Mesenchymal stem cell (in vitro differentiated cells and primary cell): ENCODE data around the gene COL11A2.

Source experiments
- DNase-seq: peaks from one replicate; pipeline ENCODE4 v3.0.0-alpha.2; 2013
- H2AFZ ChIP-seq: one replicate; pipeline ENCODE4 v1.6.1; 2013; ENCODE audit warnings: low read depth, mild to moderate bottlenecking, control low read depth, inconsistent platforms, low read length, moderate library complexity
- H2AK5ac ChIP-seq: 2 replicates; pipeline ENCODE4 v1.6.1; 2013; ENCODE audit warnings: low read length, moderate library complexity, mild to moderate bottlenecking, inconsistent platforms; ENCODE audit not compliant: severe bottlenecking
- H2BK120ac ChIP-seq: one replicate; pipeline ENCODE4 v1.6.1; 2013; ENCODE audit warnings: low read depth, mild to moderate bottlenecking, inconsistent platforms, low read length, moderate library complexity
- H2BK12ac ChIP-seq, 2 experiments: one replicate each; pipeline ENCODE4 v1.6.1; 2013; ENCODE audit warnings: inconsistent platforms in 2 of 2, low read length in 2 of 2, mild to moderate bottlenecking in 2 of 2, moderate library complexity in 2 of 2, control low read depth in 1 of 2
- H2BK15ac ChIP-seq: one replicate; pipeline ENCODE4 v1.6.1; 2013; ENCODE audit warnings: mild to moderate bottlenecking, low read depth, inconsistent platforms; ENCODE audit not compliant: poor library complexity, severe bottlenecking
- H2BK5ac ChIP-seq: 2 replicates; pipeline ENCODE4 v1.6.1; 2013; ENCODE audit warnings: low read depth, mild to moderate bottlenecking, low read length, control low read depth, inconsistent platforms; ENCODE audit not compliant: poor library complexity, severe bottlenecking
- H3K14ac ChIP-seq, 2 experiments: one replicate each; pipeline ENCODE4 v1.6.1; 2013; ENCODE audit warnings: inconsistent platforms in 2 of 2, low read length in 2 of 2, control low read depth in 1 of 2, mild to moderate bottlenecking in 1 of 2, moderate library complexity in 1 of 2
- H3K18ac ChIP-seq, 2 experiments: one replicate each; pipeline ENCODE4 v1.6.1; 2013; ENCODE audit warnings: inconsistent platforms in 2 of 2, low read length in 2 of 2, control low read depth in 1 of 2, low read depth in 1 of 2, mild to moderate bottlenecking in 1 of 2
- H3K23ac ChIP-seq, 2 experiments: one replicate each; pipeline ENCODE4 v1.6.1; 2013; ENCODE audit warnings: inconsistent platforms in 2 of 2, low read length in 2 of 2, mild to moderate bottlenecking in 2 of 2, moderate library complexity in 2 of 2, control low read depth in 1 of 2
- H3K27ac ChIP-seq: 2 replicates; pipeline ENCODE4 v1.5.1; 2013; ENCODE audit warnings: mild to moderate bottlenecking, moderate library complexity, low read length, control low read depth, inconsistent platforms; ENCODE audit not compliant: poor library complexity, severe bottlenecking
- H3K27me3 ChIP-seq, 2 experiments: 2 replicates each; pipeline versions ENCODE4 v1.6.1 to v1.7.0; 2013; ENCODE audit warnings: low read length in 2 of 2, mild to moderate bottlenecking in 2 of 2, moderate library complexity in 2 of 2, control low read depth in 1 of 2, inconsistent platforms in 1 of 2; ENCODE audit not compliant: control insufficient read depth in 1 of 2, insufficient read depth in 1 of 2
- H3K36me3 ChIP-seq, 2 experiments: 2 replicates each; pipeline versions ENCODE4 v1.6.1 to v1.7.0; 2013; ENCODE audit warnings: low read length in 2 of 2, control low read depth in 1 of 2, inconsistent platforms in 1 of 2, low read depth in 1 of 2, mild to moderate bottlenecking in 1 of 2; ENCODE audit not compliant: insufficient read depth in 2 of 2, control insufficient read depth in 1 of 2
- H3K4ac ChIP-seq, 2 experiments: one replicate each; pipeline ENCODE4 v1.6.1; 2013; ENCODE audit warnings: inconsistent platforms in 2 of 2, low read length in 2 of 2, mild to moderate bottlenecking in 2 of 2, moderate library complexity in 2 of 2, control low read depth in 1 of 2, low read depth in 1 of 2
- H3K4me1 ChIP-seq: 2 replicates; pipeline ENCODE4 v1.6.1; 2013; ENCODE audit warnings: low read depth, low read length, control low read depth; ENCODE audit not compliant: control insufficient read depth, insufficient read depth
- H3K4me2 ChIP-seq: 2 replicates; pipeline ENCODE4 v1.6.1; 2013; ENCODE audit warnings: low read length, mild to moderate bottlenecking, inconsistent platforms; ENCODE audit not compliant: poor library complexity, severe bottlenecking
- H3K4me3 ChIP-seq, 2 experiments: 2 replicates each; pipeline versions ENCODE4 v1.5.1 to v1.7.0; 2013; ENCODE audit warnings: low read length in 2 of 2, mild to moderate bottlenecking in 2 of 2, control low read depth in 1 of 2, low read depth in 1 of 2; ENCODE audit not compliant: insufficient read depth in 1 of 2
- H3K79me1 ChIP-seq: replicated peaks from 2 replicates; pipeline ENCODE4 v1.6.1; 2013; ENCODE audit warnings: mild to moderate bottlenecking, control low read depth, low read length, inconsistent platforms; ENCODE audit not compliant: poor library complexity, severe bottlenecking
- H3K9ac ChIP-seq: 2 replicates; pipeline ENCODE4 v1.7.0; 2013; ENCODE audit warnings: mild to moderate bottlenecking, low read length, moderate library complexity
- H3K9me3 ChIP-seq: 2 replicates; pipeline ENCODE4 v1.7.0; 2013; ENCODE audit warnings: mild to moderate bottlenecking, low read length; ENCODE audit not compliant: control insufficient read depth
- H4K8ac ChIP-seq: one replicate; pipeline ENCODE4 v1.6.1; 2013; ENCODE audit warnings: inconsistent platforms, mild to moderate bottlenecking, low read length, moderate library complexity
- H4K91ac ChIP-seq: one replicate; pipeline ENCODE4 v1.6.1; 2013; ENCODE audit warnings: mild to moderate bottlenecking, low read length, inconsistent platforms
- WGBS: methylation state at CpG from one replicate; pipeline ENCODE4 v1.1.7; 2013; ENCODE audit warnings: mixed read lengths; 5-methylcytosine and 5-hydroxymethylcytosine counted together

Gene COL11A2

GRCh38 chr6:33118525-33119123, 73.6 kb downstream of the COL11A2 start:
- Histone ChIP-seq H2BK15ac (no peak overlapping the region), H2BK5ac (no peak overlapping the region), H3K9me3 (no peaks in the 10 kb centered on the region), H2AFZ (no peak overlapping the region), H3K4me3 (no peak overlapping the region), H4K91ac (no peak overlapping the region), H3K4me1 (peaks cover 4% of the 10 kb centered on the region), H3K4me2 (no peak overlapping the region), H2BK12ac (no peak overlapping the region), H3K18ac (no peak overlapping the region), H3K27me3 (peaks cover 60 to 72% of the 10 kb centered on the region in 2 experiments), H3K27ac (no peak overlapping the region), H4K8ac (no peak overlapping the region), H3K14ac (no peak overlapping the region), H3K79me1 (no peaks in the 10 kb centered on the region), H2BK120ac (no peak overlapping the region), H2AK5ac (no peak overlapping the region), H3K23ac (no peak overlapping the region), H3K4ac (no peak overlapping the region), H3K36me3 (no peaks in the 10 kb centered on the region), H3K9ac (no peak overlapping the region)
- DNase-seq: peak; percentile 60
- no CpG with 5 or more reads among the region's 3 CpGs for WGBS

GRCh38 chr6:33117811-33118277, 74.4 kb downstream of the COL11A2 start:
- Histone ChIP-seq H3K4ac (no peak overlapping the region), H3K14ac (no peak overlapping the region), H3K27me3 (peaks cover 68 to 80% of the 10 kb centered on the region in 2 experiments), H2BK12ac (no peak overlapping the region), H3K79me1 (no peaks in the 10 kb centered on the region), H2BK15ac (no peak overlapping the region), H3K36me3 (no peaks in the 10 kb centered on the region), H2AFZ (no peak overlapping the region), H3K9me3 (no peaks in the 10 kb centered on the region), H3K4me3 (no peak overlapping the region), H3K9ac (no peak overlapping the region), H3K4me1 (peaks cover 4% of the 10 kb centered on the region), H3K23ac (no peak overlapping the region), H2BK120ac (no peak overlapping the region), H2BK5ac (no peak overlapping the region), H4K8ac (no peak overlapping the region), H3K18ac (no peak overlapping the region), H3K4me2 (no peak overlapping the region), H2AK5ac (no peak overlapping the region), H4K91ac (no peak overlapping the region), H3K27ac (no peak overlapping the region)
- no peak for DNase-seq
- WGBS: 0% methylated on average over 4 of the region's 9 CpGs

DNA sequence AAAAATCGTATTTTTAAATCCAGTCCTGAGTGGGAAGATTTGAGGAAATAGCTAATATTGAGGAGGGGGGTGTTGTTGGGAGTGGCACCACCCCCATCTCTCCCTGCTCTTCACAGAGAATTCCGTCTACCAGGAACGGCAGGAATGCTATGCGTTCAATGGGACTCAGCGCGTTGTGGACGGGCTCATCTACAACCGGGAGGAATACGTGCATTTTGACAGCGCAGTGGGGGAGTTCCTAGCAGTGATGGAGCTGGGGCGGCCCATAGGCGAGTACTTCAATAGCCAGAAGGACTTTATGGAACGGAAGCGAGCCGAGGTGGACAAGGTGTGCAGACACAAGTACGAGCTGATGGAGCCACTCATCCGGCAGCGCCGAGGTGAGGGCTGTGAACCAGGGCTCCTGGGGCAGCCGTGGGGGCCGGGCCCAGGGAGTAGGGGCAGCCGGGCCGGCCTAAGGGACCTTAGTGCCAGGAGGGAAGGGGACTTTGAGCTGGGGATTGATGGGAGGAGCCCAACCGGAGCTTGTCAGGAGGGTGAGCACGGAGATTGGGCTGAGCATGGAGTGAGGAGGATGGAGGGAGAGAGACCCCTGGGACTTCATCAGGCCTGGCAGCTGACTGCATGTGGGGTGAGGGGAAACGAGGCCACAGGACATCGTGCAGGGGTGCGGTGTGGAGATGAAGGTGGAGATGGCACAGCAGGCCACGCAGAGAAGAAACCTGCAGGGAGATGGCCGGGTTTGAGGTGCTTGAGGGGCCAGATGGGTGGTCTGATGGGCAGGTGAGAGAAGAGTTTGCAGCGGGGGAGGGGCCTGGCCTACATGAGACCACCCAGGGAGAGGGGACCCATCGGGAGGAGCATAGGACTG, 75.2 kb downstream of the COL11A2 start:
- no peak overlapping the region for H2BK12ac ChIP-seq
- H3K4ac ChIP-seq: no peak overlapping the region
- no peak overlapping the region for H3K23ac ChIP-seq
- no peak overlapping the region for H3K14ac ChIP-seq
- no peak overlapping the region for H3K18ac ChIP-seq
- peaks cover 72 to 84% of the 10 kb centered on the region in 2 experiments for H3K27me3 ChIP-seq
- H3K4me3 ChIP-seq: peak overlapping the region in 1 of 2 experiments; percentile 33
- no peak overlapping the region for H3K4me2 ChIP-seq
- H4K91ac ChIP-seq: no peak overlapping the region
- H3K27ac ChIP-seq: no peak overlapping the region
- H2BK120ac ChIP-seq: no peak overlapping the region
- no peaks in the 10 kb centered on the region for H3K36me3 ChIP-seq
- H2BK5ac ChIP-seq: no peak overlapping the region
- peak; percentile 3 for DNase-seq
- H3K9ac ChIP-seq: peak overlapping the region; percentile 11
- H2BK15ac ChIP-seq: no peak overlapping the region
- no peaks in the 10 kb centered on the region for H3K9me3 ChIP-seq
- no peak overlapping the region for H4K8ac ChIP-seq
- H3K79me1 ChIP-seq: no peaks in the 10 kb centered on the region
- H2AFZ ChIP-seq: no peak overlapping the region
- 2% methylated on average over 32 of the region's 32 CpGs for WGBS
- H2AK5ac ChIP-seq: no peak overlapping the region
- peaks cover 4% of the 10 kb centered on the region for H3K4me1 ChIP-seq

GRCh38 chr6:33116417-33116816, 75.8 kb downstream of the COL11A2 start:
- no peak overlapping the region for H2BK5ac ChIP-seq

More at GRCh38 chr6:33116417-33116816, 75.8 kb downstream of the COL11A2 start:
- 4% methylated on average over 6 of the region's 6 CpGs for WGBS
- no peak for DNase-seq
- Histone ChIP-seq H2AFZ (no peak overlapping the region), H4K91ac (no peak overlapping the region), H2BK12ac (no peak overlapping the region), H3K4me3 (no peak overlapping the region), H3K4me2 (no peak overlapping the region), H3K27ac (no peak overlapping the region), H2BK120ac (no peak overlapping the region), H3K9ac (no peak overlapping the region), H3K4ac (no peak overlapping the region), H3K9me3 (no peaks in the 10 kb centered on the region), H3K23ac (no peak overlapping the region), H4K8ac (no peak overlapping the region), H2BK15ac (no peak overlapping the region), H3K18ac (no peak overlapping the region), H3K36me3 (no peaks in the 10 kb centered on the region), H3K27me3 (peaks cover 72 to 85% of the 10 kb centered on the region in 2 experiments), H2AK5ac (no peak overlapping the region), H3K4me1 (peaks cover 4% of the 10 kb centered on the region), H3K14ac (no peak overlapping the region), H3K79me1 (no peaks in the 10 kb centered on the region)
